CD4-positive, alpha-beta T cell treated with Interleukin-2 at 100 ng/mL for 4 hours (primary cell): ENCODE data around the gene C11orf68.
A peak's percentile ranks its signal among the peaks of the same experiment; 100 is the strongest.
"Not testable (repeated sequence)": the region's sequence is repeated elsewhere in the genome, so short reads cannot be mapped to it uniquely, and the experiment has no call there.

Experiments
- DNase-seq: peaks from one replicate; pipeline ENCODE4 v3.0.0-alpha.2; 2020; ENCODE audit warnings: low spot score

Gene C11orf68

DNA sequence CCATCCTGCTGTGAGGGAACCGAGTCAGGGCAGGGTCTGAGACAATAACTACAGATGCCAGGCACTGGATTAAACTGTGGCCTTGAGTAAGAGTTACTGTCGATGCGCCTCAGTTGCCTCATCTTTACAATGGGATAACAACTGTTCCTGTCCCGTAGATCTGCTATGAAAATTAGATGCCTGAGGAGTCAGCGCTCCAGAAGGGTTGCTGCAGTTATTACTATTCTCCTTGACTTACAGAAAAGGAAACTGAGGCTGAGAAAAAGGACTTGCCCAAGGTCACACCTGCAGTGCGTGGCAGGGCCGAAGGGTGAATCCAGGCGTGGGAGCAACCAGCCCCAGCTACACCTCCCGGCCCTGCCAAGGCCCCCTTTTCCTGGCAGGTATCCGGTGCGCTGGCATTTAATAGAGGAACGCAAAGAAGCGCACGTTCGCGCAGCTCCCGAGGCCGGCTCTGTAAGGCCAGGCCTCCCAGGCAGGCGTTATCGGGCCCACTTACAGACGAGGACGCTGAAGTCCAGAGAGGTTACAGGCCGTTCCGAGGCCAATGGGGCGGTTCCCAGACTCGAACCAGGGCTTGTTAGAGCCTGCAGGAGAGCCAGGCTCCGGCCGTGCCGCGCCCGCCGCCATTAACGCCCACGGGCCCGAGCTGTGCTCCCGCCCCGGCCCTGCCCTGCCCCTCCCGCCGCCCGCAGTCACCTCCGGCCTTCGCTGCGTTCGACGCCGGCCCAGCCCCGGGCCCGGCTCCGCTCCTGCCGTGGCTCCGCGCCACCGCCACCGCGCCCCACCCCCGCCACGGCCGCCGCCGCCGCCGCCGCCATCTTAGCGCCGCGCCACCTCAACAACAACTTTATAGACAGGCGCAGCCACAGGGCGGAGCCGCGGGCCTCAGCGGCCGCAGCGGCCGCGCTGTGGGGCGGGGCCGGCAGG, at the start of gene C11orf68:
TSS of gene C11orf68 (minus strand) at position 852 of the 930 bp plus-strand sequence. CDS start at position 821, 31 bp downstream.
- no peak for DNase-seq

GRCh38 chr11:65967329-65967934, 48.6 kb upstream of the C11orf68 start:
- no peak for DNase-seq

- no peak for DNase-seq
These were observed 47.3 kb upstream of the C11orf68 start for GRCh38 chr11:65965986-65966762.

DNA sequence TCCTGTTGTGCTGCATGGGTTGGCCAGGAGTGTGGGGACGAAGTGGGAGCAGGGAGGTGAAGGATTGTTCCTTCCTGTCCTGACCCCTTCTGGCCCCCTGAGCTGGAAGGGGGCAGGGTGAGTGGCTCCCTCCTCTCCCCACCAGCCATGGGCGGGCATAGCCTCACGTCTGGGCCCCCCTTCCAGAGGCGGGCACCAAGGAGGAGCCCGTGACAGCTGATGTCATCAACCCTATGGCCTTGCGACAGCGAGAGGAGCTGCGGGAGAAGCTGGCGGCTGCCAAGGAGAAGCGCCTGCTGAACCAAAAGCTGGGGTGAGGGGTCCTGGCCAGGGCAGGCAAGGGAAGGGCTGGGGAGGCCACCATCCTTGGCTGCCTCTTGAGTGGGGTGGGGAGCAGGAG, 46.0 kb upstream of the C11orf68 start:
- DNase-seq = no peak

DNA sequence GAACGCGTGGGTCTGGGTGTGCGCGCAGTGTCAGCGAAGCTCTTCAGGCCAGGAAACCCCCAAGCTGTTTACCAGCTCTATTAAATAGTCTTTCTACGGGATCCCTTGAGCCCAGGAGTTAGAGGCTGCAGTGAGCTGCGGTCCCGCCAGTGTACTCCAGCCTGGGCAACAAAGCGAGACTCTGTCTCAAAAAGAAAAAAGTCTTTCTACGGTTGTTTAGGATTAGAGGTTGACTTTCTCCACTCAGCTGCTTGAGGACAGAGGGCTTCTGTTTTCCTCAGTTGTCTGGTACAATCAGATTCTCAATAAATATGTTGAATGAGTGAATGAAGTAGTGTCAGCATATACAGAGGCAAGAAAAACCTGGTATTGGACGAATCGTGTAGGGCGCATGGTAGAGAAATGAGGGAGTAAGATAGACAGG, 43.3 kb upstream of the C11orf68 start:
- no peak for DNase-seq

DNA sequence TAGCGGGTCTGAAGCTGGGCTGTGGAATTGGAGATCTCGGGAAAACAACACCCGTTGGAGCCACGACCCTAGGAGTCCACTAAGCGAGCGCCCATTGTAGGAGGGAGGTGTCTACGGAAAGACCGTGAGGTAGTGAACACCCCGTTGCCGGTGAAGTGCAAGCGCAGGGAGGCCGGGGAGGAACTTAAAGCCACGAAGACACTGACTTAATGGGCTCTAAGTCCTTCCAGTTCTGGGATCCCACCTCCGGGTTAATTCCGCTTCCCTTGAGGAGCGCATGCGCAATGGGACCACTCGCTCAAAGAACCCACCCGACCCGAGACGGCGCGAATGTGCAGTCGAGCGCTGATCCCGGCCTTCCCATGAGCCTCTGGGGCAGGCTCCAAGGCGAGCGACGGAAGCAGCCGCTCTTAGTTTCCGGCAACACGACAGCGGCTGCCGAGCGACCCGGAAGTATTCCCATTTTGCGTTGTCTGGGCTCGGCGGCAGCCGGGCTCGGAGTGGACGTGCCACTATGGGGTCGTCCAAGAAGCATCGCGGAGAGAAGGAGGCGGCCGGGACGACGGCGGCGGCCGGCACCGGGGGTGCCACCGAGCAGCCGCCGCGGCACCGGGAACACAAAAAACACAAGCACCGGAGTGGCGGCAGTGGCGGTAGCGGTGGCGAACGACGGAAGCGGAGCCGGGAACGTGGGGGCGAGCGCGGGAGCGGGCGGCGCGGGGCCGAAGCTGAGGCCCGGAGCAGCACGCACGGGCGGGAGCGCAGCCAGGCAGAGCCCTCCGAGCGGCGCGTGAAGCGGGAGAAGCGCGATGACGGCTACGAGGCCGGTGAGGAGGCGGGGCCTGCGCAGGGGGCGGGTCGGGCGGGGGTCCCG, 42.6 kb upstream of the C11orf68 start, which contains the start of gene SART1:
TSS of gene SART1 (plus strand) at position 468 of the 874 bp plus-strand sequence. CDS start at position 515, 47 bp downstream.
- peak; percentile 97 for DNase-seq

- DNase-seq = no peak
These were observed 42.0 kb upstream of the C11orf68 start for GRCh38 chr11:65960824-65961266.

DNA sequence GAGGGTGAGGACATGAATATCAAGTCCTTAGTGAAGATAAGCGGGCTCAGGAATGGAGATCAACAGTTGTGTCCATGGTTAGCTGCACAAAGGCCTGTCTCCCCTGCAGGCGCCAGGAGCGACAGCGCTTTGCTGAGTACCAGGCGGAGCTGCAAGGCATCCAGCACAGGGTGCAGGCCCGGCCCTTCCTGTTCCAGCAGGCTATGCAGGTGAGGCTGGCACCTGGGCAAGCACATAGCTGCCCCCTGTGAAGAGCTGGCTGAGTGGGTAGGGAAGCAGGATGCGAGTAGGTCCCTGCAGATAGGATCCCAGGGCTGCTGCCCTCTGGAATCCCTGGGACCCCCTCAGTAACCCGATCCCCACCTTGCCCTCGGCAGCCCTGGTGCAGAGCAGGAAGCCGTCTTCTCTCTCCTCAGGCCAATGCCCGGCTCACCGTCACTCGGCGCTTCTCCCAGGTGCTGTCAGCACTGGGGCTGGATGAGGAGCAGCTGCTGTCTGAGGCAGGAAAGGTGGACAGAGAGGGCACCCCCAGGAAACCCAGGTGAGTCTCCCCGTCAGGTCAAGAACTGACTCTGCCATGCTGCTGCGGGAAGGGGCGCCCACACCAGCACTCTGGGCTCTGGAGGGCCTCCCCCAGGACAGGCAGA, 40.0 kb upstream of the C11orf68 start:
- no peak for DNase-seq

GRCh38 chr11:65958291-65958690, 39.4 kb upstream of the C11orf68 start:
- no peak for DNase-seq

- no peak for DNase-seq
These were observed 35.9 kb upstream of the C11orf68 start for GRCh38 chr11:65954771-65955170.

DNA sequence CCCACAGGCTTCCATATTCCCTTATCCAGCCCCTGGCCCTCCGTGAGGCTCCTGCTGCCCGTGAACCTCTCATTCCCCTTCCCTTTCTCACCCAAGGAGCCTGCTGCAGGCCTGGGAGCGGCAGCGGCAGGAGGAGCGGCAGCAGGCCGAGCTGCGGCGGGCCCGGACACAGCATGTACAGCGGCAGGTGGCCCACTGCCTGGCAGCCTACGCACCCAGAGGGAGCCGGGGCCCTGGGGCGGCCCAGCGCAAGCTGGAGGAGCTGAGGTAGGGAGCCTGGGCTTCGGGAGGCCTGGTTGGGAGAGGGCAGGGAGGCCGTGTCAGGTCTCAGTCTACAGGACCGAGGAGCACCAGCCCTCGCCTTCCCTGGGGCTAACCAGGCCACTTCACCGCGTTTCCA, 34.6 kb upstream of the C11orf68 start:
- DNase-seq = no peak

DNA sequence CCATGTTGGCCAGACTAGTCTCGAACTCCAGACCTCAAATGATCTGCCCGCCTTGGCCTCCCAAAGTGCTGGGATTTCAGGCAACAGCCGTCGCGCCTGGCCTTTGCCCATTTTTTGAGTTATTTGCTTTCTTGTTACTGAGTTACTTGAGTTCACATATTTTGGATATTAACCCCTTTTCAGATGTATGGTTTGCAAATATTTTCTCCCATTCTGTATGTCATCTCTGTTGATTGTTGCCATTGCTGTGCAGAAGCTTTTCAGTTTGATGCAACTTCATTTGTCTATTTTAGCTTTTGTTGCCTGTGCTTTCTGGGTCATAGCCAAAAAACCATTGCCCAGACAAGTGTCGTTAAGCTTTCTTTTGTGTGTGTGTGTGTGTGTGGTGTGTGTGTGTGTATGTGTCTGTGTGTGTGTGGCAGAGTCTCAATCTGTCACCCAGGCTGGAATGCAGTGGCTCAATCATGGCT, 33.2 kb upstream of the C11orf68 start:
- no peak for DNase-seq

DNA sequence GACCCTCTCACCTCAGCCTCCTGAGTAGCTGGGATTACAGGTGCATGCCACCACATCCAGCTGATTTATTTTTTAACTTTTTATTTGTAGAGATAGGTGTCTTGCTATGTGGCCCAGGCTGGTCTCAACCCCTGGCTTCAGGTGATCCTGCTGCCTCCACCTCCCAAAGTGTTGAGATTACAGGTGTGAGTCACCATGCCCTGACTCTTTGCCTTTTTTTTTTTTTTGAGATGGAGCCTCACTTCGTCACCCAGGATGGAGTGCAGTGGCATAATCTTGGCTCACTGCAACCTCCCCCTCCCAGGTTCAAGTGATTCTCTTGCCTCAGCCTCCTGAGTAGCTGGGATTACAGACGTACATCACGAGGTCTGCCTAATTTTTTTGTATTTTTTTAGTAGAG, 32.8 kb upstream of the C11orf68 start:
- DNase-seq = not testable (repeated sequence)

GRCh38 chr11:65950711-65951110, 31.8 kb upstream of the C11orf68 start:
- DNase-seq = not testable (repeated sequence)

GRCh38 chr11:65947603-65948125, 28.8 kb upstream of the C11orf68 start:
- no peak for DNase-seq

DNA sequence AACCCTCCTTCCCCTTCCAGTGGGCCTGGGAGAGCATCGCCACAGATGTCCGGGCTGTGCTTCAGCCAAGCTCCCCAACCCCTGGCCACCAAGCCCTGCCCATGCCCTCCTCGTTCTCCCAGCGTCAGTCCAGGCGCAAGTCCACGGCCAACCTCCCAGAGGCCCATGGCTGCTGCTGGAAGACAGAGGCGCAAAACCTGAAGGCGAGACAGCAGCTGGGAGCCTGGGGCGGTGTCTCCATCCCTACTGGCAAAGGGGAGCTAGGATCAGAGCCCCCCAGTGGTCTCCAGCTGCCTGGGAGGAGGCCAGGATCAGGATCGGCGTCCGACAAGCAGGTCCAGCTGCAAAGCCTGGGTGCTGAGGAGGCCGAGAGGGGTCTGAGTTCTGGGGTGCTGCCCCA, 28.3 kb upstream of the C11orf68 start:
- DNase-seq = no peak

GRCh38 chr11:65946655-65947054, 27.8 kb upstream of the C11orf68 start:
- DNase-seq = no peak

DNA sequence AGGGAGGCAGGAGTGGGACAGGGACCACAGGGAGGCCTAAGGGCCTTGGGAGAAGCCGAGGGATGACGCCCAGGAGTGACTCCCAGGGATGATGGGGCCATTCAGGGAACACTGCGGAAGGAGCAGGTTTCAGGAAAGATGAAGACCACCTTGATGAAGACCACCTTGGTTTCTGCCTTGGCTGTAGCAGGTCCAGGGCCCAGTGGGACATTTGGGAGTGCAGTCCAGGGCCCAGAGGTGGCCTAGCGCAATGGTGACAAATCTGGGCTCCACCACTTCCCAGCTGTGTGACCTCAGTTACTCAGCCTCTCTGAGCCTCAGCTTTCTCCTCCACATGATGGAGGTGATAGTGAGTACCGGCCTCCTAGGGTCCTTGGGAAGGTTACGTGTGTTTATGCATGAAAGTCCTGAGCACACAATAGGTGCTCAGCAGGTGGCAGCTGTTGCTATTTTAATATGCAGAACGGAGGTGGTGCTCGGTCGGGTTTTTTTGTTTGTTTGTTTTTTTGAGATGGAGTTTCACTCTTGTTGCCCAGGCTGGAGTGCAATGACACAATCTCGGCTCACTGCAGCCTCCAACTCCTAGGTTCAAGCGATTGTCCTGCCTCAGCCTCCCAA, 27.2 kb upstream of the C11orf68 start:
- no peak for DNase-seq

DNA sequence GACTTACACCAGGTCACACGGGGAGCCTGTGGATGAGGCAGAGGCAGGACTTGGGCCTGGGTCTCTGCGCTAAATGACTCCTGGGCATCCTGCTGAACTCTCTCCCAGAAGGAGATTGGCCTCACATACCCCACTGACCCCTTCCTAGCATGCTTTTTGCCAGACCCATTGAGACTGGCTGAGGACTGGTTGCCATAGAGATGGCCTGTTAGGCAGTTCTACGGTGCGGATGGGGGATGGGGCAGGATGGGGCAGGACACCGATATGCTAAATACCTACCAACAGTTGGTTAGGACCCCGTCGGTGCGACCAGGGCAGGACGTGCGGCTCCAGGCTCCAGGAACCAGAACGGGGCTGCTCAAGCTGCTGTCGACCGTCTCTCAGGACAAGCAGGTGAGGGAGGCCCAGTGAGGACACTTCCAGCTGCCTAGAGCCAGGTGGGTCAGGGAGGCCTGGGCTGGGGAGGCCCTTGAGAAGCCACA, 26.6 kb upstream of the C11orf68 start, which contains the start of gene TSGA10IP:
TSS of gene TSGA10IP (plus strand) at position 51 of the 482 bp plus-strand sequence. CDS start at position 247, 196 bp downstream.
- no peak for DNase-seq

DNA sequence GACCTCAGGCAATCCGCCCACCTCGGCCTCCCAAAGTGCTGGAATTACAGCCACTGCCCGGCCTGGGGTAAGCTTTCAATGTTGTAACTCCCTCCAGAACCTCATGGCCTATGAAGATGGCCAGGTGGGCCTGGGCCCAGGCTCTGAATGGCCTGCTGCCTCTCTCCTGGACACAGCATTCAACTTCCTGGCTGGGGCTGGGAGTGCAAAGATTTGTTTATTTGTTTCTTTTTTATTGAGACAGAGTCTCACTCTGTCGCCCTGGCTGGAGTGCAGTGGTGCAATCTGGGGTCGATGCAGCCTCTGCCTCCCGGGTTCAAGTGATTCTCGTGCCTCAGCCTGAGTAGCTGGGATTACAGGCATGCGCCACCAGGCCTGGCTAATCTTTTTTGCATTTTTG, 25.9 kb upstream of the C11orf68 start:
- no peak for DNase-seq
